ENCODE results near the gene TPSG1. TPM values are rescaled to one million over a fixed set of nuclear protein-coding genes. Genes with fewer than 3 reads are reported as not detected.
"Not testable (repeated sequence)": the region's sequence is repeated elsewhere in the genome, so short reads cannot be mapped to it uniquely, and the experiment has no call there.

The TPSG1 gene
- total RNA-seq, 2 experiments from 2014 or later: not detected

GRCh38 chr16:1198671-1199346 is 26.3 kb downstream of the TPSG1 start:
- CTCF ChIA-PET, POLR2A ChIA-PET: not testable (repeated sequence)

DNA sequence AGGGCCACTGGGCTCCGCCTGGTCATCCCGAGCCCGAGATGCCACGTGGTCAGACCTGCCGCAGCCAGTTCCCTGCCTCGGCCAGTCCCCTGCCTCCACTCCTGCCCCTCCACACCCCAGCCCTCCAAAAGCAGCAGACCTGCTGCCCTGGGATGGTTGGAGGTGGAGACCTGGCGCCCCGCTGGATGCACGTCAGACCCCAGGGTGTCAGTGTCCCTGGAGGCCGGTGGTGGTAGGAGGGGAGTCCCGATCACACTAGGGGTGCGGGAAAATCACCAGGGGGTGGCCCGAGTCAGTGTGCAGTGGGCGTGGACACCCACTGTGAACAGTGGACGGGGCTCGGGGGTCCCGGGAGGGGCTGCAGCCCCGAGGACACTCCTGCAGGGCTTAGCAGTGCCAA is 26.9 kb downstream of the TPSG1 start:
- POLR2A ChIA-PET: no interaction called here
- CTCF ChIA-PET: no interaction called here

- CTCF ChIA-PET: no interaction called here
- POLR2A ChIA-PET: no interaction called here
These were observed 27.7 kb downstream of the TPSG1 start for GRCh38 chr16:1197237-1197866.

- POLR2A ChIA-PET: no interaction called here
These were observed 28.6 kb downstream of the TPSG1 start for GRCh38 chr16:1196494-1196893.

GRCh38 chr16:1195393-1195666 is 29.7 kb downstream of the TPSG1 start:
- ChIA-PET POLR2A (no interaction called here), CTCF (no interaction called here)

More at GRCh38 chr16:1196494-1196893, 28.6 kb downstream of the TPSG1 start:
- CTCF ChIA-PET: no interaction called here

DNA sequence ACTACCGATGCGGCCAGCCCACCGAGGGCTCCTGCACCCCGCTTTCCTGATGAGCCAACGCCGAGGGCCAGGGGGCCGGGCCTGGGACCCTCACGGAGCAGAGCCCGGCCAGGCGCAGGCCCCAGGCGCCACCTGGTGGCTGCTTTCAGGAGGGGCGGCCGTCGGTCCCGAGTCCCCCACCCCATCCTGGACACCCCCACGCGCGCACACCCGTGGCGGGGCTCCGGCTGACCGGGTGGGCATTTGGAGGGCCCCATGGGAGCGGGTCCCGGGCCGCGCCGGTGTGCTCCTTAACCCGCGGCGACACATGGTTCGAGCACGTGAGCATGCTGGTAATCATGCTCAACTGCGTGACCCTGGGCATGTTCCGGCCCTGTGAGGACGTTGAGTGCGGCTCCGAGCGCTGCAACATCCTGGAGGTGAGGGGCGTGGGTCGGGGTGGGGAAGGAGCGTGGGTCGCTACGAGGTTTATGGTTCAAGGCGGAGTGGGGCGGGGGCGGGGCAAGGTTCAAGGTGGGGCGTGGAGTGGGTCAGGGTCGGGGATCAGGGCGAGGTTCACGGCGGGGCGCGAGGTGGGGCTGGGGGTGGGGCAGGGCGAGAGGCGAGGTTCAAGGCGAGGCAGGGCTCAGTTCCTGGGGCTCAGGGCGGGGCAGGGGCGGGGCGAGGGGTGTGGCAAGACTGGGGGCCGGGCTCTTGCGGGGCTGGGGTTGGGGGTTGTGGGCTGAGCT is 30.2 kb downstream of the TPSG1 start:
- CTCF ChIA-PET: interaction anchor here (1.5 kb wide), 1 partner anchor 137 kb away, joined by 5 read pairs; no protein-coding TSS in a partner anchor
- POLR2A ChIA-PET: no interaction called here

- ChIA-PET CTCF (interaction anchor here (1.5 kb wide), 1 partner anchor 136 kb away, joined by 5 read pairs; no protein-coding TSS in a partner anchor), POLR2A (no interaction called here)
These were observed 31.1 kb downstream of the TPSG1 start for GRCh38 chr16:1193825-1194581.

- POLR2A ChIA-PET: no interaction called here
- CTCF ChIA-PET: interaction anchor here (1.5 kb wide), 1 partner anchor 136 kb away, joined by 5 read pairs; no protein-coding TSS in a partner anchor
These were observed 31.8 kb downstream of the TPSG1 start for GRCh38 chr16:1193143-1193824.

- POLR2A ChIA-PET: no interaction called here
- CTCF ChIA-PET: no interaction called here
These were observed 32.5 kb downstream of the TPSG1 start for GRCh38 chr16:1192384-1193073.

DNA sequence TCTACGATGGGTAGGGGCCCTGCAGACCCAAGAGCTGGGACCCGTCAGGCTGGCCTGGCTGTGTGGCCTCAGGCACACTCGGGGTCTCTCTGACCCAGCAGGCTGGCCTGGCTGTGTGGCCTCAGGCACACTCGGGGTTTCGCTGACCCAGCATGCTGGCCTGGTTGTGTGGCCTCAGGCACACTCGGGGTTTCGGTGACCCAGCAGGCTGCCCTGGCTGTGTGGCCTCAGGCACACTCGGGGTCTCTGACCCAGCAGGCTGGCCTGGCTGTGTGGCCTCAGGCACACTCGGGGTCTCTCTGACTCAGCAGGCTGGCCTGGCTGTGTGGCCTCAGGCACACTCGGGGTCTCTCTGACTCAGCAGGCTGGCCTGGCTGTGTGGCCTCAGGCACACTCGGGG is 34.3 kb downstream of the TPSG1 start:
- POLR2A ChIA-PET, CTCF ChIA-PET: not testable (repeated sequence)

GRCh38 chr16:1189455-1189854 is 35.6 kb downstream of the TPSG1 start:
- ChIA-PET POLR2A (no interaction called here), CTCF (no interaction called here)

- CTCF ChIA-PET: no interaction called here
- POLR2A ChIA-PET: no interaction called here
These were observed 36.5 kb downstream of the TPSG1 start for GRCh38 chr16:1188432-1189189.

- CTCF ChIA-PET, POLR2A ChIA-PET: not testable (repeated sequence)
These were observed 39.4 kb downstream of the TPSG1 start for GRCh38 chr16:1185460-1186207.

- POLR2A ChIA-PET: no interaction called here
These were observed 40.1 kb downstream of the TPSG1 start for GRCh38 chr16:1184980-1185379.

DNA sequence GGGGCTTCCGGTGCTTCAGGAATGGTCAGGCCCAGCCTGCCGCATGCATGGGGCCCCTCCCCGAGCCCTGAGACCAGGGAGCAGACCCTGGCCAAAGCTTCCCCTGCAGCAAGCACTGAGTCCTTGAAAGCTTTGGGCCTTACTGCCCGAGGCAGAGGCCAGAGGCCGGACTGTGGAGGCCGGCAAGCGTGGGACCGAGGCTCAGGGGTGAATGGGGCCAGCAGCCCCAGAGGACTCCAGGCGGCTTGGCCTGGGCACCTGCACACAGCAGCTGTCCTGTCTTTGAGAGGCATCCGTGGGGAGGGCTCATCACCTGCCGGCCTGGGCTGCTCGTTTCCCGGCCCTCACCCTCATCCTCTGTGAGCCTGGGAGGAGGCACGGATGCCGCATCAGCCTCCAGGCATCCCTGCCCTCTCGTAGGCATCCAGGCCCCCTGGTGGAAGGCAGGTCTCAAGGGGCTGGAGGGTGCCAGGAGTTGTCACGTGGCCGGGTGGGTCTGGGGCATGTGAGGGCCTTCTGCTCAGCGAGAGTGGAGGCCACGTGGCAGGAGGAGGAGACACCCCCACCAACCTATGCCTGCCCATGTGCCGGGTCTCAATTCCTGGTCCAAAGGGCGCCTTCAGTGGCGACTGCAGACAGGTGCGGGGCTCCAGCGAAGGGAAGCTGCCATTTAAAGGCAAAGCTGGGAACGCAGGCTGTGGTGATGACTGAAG is 40.8 kb downstream of the TPSG1 start:
- POLR2A ChIA-PET: no interaction called here
- CTCF ChIA-PET: interaction anchor here (0.8 kb wide), 1 partner anchor 10 kb away, joined by 3 read pairs; no protein-coding TSS in a partner anchor

More at GRCh38 chr16:1184980-1185379, 40.1 kb downstream of the TPSG1 start:
- CTCF ChIA-PET: no interaction called here

DNA sequence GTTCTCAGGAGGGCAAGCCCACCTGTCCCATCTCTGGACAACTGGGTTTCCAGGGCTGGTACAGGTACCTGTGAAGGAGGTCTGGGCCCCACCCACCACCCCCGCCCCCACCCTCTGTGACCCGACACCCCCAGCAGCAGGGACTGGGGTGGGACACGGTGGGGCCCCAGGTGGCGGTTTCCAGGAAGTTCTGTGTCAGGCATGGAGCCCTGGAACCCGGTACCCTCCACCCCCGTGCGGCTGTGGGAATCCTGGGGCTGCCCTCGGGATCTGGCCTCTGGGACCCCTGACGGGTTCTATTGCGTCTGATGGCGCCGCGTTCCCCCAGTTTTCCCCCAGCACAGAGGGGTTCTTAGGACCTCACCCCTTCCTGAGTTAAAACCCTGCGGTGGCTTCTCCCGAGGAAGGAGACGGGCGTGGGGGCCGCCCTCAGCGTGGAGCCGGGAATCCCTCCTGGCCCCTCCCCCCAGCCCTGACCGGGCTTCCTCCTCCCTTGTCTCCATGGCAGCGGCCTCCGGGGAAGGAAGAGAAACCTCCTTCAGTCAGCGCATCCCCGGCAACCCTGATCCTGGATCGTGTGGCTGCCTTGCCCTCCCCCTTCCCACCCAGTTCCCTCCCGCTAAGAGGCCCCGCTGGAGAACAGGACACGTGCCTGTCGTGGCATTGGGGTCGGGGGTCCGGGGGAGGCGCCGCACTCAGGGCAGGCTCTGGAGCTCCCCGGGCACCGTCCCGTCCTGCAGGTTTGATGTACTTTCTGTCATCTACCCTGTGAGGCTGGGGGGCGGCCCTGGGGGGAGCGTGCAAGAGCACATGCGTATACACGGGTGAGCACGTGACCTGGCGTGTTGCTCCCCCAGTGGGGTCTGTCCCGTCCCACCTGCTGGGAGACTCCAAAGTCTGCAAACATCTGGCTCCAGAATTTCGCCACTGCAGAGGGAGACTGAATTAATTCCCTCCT is 41.8 kb downstream of the TPSG1 start:
- POLR2A ChIA-PET: no interaction called here
- CTCF ChIA-PET: interaction anchor here (0.8 kb wide), 1 partner anchor 9 kb away, joined by 3 read pairs; no protein-coding TSS in a partner anchor
